Esophagus muscularis mucosa (tissue), 4 donors: Measurements from ENCODE around the gene COL5A1. TPM values are rescaled to one million over a fixed set of nuclear protein-coding genes. Genes with fewer than 3 reads are reported as not detected.

Experiments
- DNase-seq: peaks from one replicate; pipeline ENCODE4 v3.0.0-alpha.2; 2017; ENCODE audit errors: extremely low spot score
- H3K27ac ChIP-seq, 4 donors: fragments of 200-600 bp; sonication (generic); replicated peaks in 1 of 4; 1 replicate in 3 of 4; 2 replicates in 1 of 4; pipeline ENCODE4 v1.5.1; 2016 to 2019; ENCODE audit warnings: mild to moderate bottlenecking in 1 of 4
- H3K27me3 ChIP-seq, 4 donors: fragments of 200-600 bp; sonication (generic); one replicate each; pipeline versions ENCODE4 v1.5.1 to v1.6.0; 2016 to 2019
- H3K36me3 ChIP-seq, 4 donors: fragments of 200-600 bp; sonication (generic); one replicate each; pipeline ENCODE4 v1.5.1; 2016 to 2019
- H3K4me1 ChIP-seq, 4 donors: fragments of 200-600 bp; sonication (generic); one replicate each; pipeline ENCODE4 v1.5.1; 2016 to 2019
- H3K4me3 ChIP-seq, 4 donors: fragments of 200-600 bp; sonication (generic); 1 replicate in 2 of 4; 2 replicates in 2 of 4; pipeline ENCODE4 v1.5.1; 2016 to 2019; ENCODE audit warnings: mild to moderate bottlenecking in 4 of 4, moderate library complexity in 1 of 4
- H3K9me3 ChIP-seq, 4 donors: fragments of 200-600 bp; sonication (generic); 1 replicate in 3 of 4; 2 replicates in 1 of 4; pipeline ENCODE4 v1.5.1; 2016 to 2019
- EP300 ChIP-seq: sonication (generic); formaldehyde crosslinking; IDR thresholded peaks from one replicate; pipeline ENCODE4 v1.6.1; 2017; ENCODE audit warnings: antibody characterized with exemption
- POLR2A ChIP-seq: fragments of 450-650 bp; IDR thresholded peaks from one replicate; pipeline ENCODE4 v1.6.1; 2017; ENCODE audit warnings: antibody characterized with exemption, moderate library complexity, mild to moderate bottlenecking, low read depth
- POLR2AphosphoS5 ChIP-seq, 2 donors: sonication (generic); formaldehyde crosslinking; IDR thresholded peaks; one replicate each; pipeline ENCODE4 v1.6.1; 2017; ENCODE audit warnings: antibody characterized with exemption in 2 of 2
- WGBS: methylation state at CpG from one replicate; pipeline ENCODE4 v1.1.5; 2018; 5-methylcytosine and 5-hydroxymethylcytosine counted together
- intact Hi-C: fragments of 100-400 bp; cut with DNase I; formaldehyde crosslinking; loops from one replicate; pipeline ENCODE4 v1.15.1; 2023
- total RNA-seq, 4 donors: library from RNA; depleted of rRNA; stranded (reverse); fragments of >200 nt; gene quantifications; one replicate each; pipeline versions ENCODE4 v1.1.0 to v1.2.1, GENCODE V29; 2016
- TF ChIP-seq, protein P1 (sequence below), 3 experiments: fragments of 200-600 bp in 2 of 3; fragments of 450-650 bp in 1 of 3; sonication (generic) in 2 of 3; IDR thresholded peaks; one replicate each; pipeline ENCODE4 v1.5.1; 2017 to 2019; ENCODE audit warnings: antibody characterized with exemption in 3 of 3, mild to moderate bottlenecking in 2 of 3, moderate library complexity in 1 of 3

COL5A1 gene
- total RNA-seq, 4 donors from 2014 or later: 36.0 to 89.5 (median 56.4) TPM

DNA sequence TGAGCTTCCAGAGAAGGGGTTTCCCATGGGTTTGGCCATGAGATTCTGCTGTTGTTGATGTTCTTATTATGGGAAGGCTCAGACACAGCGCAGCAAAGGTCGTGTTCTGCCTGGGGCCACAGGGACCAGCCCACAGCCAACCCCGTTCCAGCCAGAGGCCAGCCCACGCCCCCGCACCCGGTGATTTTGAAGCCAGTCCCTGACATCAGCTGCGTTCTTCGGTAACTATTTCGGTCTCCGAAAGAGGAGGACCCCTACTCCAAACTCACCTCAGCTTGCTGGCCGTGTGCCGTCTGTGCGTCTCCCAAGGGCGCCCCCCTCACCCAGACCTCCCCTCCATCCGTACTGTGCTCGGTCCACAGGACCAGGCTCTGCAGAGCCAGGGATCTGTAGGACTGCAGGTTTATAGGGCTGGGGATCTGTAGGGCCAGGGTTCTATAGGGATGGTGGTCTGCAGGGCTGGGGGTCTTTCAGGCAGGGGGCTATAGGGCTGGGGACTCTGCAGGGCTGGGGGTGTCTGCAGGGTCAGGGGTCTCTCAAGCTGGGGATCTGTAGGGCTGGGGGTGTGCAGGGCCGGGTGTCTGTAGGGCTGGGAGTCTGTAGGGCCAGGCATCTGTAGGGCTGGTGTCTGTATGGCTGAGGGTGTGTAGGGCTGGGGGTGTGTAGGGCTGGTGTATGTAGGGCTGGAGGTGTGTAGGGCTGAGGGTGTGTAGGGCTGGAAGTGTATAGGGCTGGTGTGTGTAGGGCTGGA is 11.8 kb downstream of the COL5A1 start:
- peaks cover 0 to 8% (median 0%) of the 10 kb centered on the region in 4 donors for H3K36me3 ChIP-seq
- TF ChIP-seq EP300 (no peak), POLR2AphosphoS5 (IDR thresholded peaks at IDR 0.05) (no peak), POLR2A (no peak)
- TF ChIP-seq, protein P1, sequence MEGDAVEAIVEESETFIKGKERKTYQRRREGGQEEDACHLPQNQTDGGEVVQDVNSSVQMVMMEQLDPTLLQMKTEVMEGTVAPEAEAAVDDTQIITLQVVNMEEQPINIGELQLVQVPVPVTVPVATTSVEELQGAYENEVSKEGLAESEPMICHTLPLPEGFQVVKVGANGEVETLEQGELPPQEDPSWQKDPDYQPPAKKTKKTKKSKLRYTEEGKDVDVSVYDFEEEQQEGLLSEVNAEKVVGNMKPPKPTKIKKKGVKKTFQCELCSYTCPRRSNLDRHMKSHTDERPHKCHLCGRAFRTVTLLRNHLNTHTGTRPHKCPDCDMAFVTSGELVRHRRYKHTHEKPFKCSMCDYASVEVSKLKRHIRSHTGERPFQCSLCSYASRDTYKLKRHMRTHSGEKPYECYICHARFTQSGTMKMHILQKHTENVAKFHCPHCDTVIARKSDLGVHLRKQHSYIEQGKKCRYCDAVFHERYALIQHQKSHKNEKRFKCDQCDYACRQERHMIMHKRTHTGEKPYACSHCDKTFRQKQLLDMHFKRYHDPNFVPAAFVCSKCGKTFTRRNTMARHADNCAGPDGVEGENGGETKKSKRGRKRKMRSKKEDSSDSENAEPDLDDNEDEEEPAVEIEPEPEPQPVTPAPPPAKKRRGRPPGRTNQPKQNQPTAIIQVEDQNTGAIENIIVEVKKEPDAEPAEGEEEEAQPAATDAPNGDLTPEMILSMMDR (IDR thresholded peaks at IDR 0.05): no peak
- 81% methylated on average over 17 of the region's 17 CpGs for WGBS
- H3K27ac ChIP-seq: peak overlapping the region in 1 of 4 donors; percentile 1
- no peaks in the 10 kb centered on the region for H3K27me3 ChIP-seq
- no peak overlapping the region for H3K4me3 ChIP-seq
- DNase-seq: no peak
- H3K4me1 ChIP-seq: peaks cover 15 to 86% (median 80%) of the 10 kb centered on the region in 4 donors
- no peaks in the 10 kb centered on the region for H3K9me3 ChIP-seq
- intact Hi-C loops: no loop called here

DNA sequence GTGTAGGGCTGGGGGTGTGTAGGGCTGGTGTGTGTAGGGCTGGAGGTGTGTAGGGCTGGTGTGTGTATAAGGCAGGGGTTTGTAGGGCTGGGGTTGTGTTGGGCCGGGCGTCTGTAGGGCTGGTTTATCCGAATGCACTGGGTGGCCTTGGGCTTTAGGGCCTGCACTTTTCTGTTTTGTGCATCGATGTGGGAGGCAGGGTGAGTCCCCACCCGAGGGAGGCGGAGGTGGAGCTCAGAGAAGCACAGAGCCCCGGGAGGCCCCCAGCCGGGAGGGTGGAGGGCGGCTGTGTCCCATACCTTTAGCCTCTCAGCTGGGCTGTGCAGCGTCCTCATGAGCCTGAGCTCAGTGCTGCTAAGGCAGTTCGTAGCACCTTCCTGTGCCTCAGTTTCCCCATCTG is 13.5 kb downstream of the COL5A1 start:
- intact Hi-C loops: no loop called here
- H3K4me1 ChIP-seq: peaks cover 18 to 87% (median 84%) of the 10 kb centered on the region in 4 donors
- 61% methylated on average over 11 of the region's 11 CpGs for WGBS
- no peak overlapping the region for H3K4me3 ChIP-seq
- DNase-seq: no peak
- H3K27me3 ChIP-seq: no peaks in the 10 kb centered on the region
- H3K27ac ChIP-seq: no peak overlapping the region
- TF ChIP-seq, protein P1 (IDR thresholded peaks at IDR 0.05): no peak
- TF ChIP-seq EP300 (no peak), POLR2AphosphoS5 (IDR thresholded peaks at IDR 0.05) (no peak), POLR2A (no peak)
- H3K36me3 ChIP-seq: peaks cover 0 to 8% (median 0%) of the 10 kb centered on the region in 4 donors
- no peaks in the 10 kb centered on the region for H3K9me3 ChIP-seq

DNA sequence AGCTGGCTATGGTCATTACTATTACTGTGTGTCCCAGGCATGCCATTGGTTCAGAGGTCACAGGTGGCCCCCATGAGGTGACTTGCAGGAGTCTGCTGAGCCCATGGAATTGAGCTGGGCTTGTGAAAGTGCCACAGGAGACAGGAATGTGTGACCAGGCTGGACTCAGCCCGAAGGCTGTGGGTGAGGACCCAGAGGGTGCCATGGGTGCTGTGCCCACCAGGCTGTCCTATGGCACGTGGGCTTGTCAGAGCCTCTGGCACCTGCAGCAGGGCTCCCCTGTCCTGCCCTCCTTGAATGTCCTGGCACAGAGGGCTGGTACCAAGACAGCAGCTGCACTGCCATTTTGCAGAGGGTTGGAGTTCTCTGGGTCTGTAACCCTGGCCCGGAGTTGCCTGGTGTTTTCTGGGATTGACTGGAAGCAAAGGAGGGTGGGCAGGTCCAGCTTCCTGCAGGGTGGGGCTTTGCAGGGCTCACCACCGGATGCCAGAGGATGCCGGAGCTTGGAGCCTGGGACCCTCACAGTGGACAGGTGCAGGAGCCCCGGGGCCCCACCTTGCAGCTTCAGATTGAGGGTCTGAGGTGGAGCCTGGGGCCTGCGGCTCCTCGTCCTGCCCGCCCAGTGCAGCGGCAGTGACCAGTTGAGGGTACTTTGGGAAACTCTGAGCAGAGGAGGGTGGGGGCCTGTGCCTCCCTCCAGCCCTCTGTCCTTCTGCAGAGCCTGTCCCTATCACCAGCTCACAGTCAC is 14.2 kb downstream of the COL5A1 start:
- 90% methylated on average over 5 of the region's 10 CpGs for WGBS
- DNase-seq: no peak
- Histone ChIP-seq H3K4me1 (peaks cover 19 to 87% (median 85%) of the 10 kb centered on the region in 4 donors), H3K9me3 (no peaks in the 10 kb centered on the region), H3K27me3 (no peaks in the 10 kb centered on the region), H3K4me3 (no peak overlapping the region), H3K27ac (no peak overlapping the region), H3K36me3 (peaks cover 0 to 3% (median 0%) of the 10 kb centered on the region in 4 donors)
- TF ChIP-seq POLR2A: no peak
- TF ChIP-seq POLR2AphosphoS5 (IDR thresholded peaks at IDR 0.05): no peak
- no peak for TF ChIP-seq EP300
- TF ChIP-seq, protein P1 (IDR thresholded peaks at IDR 0.05): no peak
- intact Hi-C loops: no loop called here

DNA sequence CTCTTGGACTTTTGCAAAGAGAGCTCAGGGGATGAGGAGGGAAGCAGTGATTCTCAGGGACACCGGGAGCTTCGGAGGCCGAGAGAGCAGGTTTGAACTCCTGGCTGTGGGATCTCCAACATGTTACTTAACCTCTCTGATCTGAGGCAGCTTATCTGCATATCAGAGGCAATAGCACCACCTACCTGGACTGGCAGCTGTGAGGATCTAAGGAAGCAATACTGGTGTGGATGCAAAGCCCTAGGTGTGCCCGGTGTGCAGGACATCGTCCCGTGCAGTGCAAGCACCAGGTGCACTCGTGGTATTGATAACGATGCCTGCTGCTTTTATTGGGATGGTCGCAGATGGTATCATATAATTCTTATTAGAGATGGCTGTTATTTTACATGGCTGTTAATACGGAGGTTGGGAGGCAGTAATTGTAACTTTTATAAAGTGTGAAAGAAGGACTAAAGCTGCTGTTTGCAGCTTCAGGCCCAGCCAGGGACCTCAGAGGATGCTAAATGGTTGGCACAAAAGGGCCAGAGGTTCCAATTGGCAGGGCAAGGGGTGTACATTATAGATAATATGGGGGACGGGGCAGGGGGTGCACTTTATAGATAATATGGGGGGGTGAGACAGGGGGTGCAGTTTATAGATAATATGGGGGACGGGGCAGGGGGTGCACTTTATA is 14.9 kb downstream of the COL5A1 start:
- no peak overlapping the region for H3K27ac ChIP-seq
- 55% methylated on average over 10 of the region's 12 CpGs for WGBS
- TF ChIP-seq, protein P1 (IDR thresholded peaks at IDR 0.05): no peak
- TF ChIP-seq POLR2AphosphoS5 (IDR thresholded peaks at IDR 0.05): no peak
- no peak for TF ChIP-seq EP300
- no peak for TF ChIP-seq POLR2A
- H3K4me1 ChIP-seq: peaks cover 26 to 88% (median 85%) of the 10 kb centered on the region in 4 donors
- no peak for DNase-seq
- H3K4me3 ChIP-seq: no peak overlapping the region
- no peaks in the 10 kb centered on the region for H3K36me3 ChIP-seq
- no peaks in the 10 kb centered on the region for H3K27me3 ChIP-seq
- intact Hi-C loops: no loop called here
- H3K9me3 ChIP-seq: no peaks in the 10 kb centered on the region
